ENCODE results near the gene SERPINB2. TPM values are rescaled to one million over a fixed set of nuclear protein-coding genes. Genes with fewer than 3 reads are reported as not detected.
"Not testable (repeated sequence)": the region's sequence is repeated elsewhere in the genome, so short reads cannot be mapped to it uniquely, and the experiment has no call there.

Gene SERPINB2
- total RNA-seq, 1 experiment from 2014 or later, result not detected

DNA sequence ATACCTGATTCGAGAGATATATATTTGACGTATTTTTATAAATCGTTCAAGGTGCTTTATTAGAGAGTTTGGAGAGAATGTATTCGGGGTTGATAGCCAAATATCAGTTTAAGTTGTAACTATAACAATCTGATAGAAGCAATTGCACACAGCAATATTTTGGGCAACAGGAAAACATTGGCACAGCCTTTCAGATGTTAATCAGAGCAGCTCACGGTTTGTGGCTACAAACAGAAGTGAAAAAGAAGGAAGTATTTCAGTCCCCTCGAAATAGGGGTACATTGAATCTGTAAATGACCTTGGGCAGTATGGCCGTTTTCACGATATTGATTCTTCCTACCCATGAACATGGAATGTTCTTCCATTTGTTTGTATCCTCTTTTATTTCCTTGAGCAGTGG, 40.8 kb downstream of the SERPINB2 start (continued):
- TF ChIP-seq JUND (IDR thresholded peaks at IDR 0.05) (no peak), ELF1 (IDR thresholded peaks at IDR 0.05; ENCODE audit: borderline replicate concordance, low read depth) (no peak), RAD21 (IDR thresholded peaks at IDR 0.05; ENCODE audit: low read depth) (no peak), POLR2AphosphoS5 (IDR thresholded peaks at IDR 0.05; ENCODE audit: low read depth, low read length) (no peak)
- TF ChIP-seq, protein P1, sequence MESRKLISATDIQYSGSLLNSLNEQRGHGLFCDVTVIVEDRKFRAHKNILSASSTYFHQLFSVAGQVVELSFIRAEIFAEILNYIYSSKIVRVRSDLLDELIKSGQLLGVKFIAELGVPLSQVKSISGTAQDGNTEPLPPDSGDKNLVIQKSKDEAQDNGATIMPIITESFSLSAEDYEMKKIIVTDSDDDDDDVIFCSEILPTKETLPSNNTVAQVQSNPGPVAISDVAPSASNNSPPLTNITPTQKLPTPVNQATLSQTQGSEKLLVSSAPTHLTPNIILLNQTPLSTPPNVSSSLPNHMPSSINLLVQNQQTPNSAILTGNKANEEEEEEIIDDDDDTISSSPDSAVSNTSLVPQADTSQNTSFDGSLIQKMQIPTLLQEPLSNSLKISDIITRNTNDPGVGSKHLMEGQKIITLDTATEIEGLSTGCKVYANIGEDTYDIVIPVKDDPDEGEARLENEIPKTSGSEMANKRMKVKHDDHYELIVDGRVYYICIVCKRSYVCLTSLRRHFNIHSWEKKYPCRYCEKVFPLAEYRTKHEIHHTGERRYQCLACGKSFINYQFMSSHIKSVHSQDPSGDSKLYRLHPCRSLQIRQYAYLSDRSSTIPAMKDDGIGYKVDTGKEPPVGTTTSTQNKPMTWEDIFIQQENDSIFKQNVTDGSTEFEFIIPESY (IDR thresholded peaks at IDR 0.05; ENCODE audit: extremely low read depth, insufficient replicate concordance, low read length), result no peak

DNA sequence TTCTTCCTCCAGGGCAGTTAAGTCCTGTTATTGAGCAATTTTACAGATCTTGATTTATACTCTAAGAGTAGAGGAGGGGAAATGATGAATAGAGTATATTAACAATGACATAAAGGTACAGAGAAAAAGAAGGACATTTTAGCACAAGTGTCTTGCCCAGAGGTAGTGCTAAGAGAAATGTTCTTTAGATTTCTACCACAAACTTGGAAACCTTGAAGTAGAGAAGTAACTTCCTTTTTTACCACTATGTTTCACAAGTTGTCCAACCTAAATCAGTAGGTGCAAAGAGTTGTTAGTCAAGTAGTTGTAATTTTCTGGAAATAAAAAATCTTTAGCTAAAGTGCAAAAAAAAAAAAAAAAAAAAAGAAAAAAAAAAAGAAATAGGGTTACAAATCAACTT, 41.9 kb downstream of the SERPINB2 start:
- H3K4me3 ChIP-seq (replicated peaks in 1 of 2; ENCODE audit: low read depth in 1 of 2, low read length in 2 of 2); H3K36me3 ChIP-seq (ENCODE audit: control insufficient read depth in 1 of 2, insufficient read depth in 2 of 2, low read length in 2 of 2); H3K4me1 ChIP-seq (ENCODE audit: control insufficient read depth in 1 of 2, insufficient read depth in 2 of 2, low read length in 2 of 2); DNase-seq (ENCODE audit: low read depth, low spot score); H3K79me2 ChIP-seq (ENCODE audit: insufficient read depth, low read length); H3K27me3 ChIP-seq (ENCODE audit: insufficient read depth, low read length); H4K20me1 ChIP-seq (ENCODE audit: insufficient read depth); BruUV-seq (replicated peaks); CTCF ChIA-PET; H3K9me2 ChIP-seq (ENCODE audit: insufficient read depth); H3K9ac ChIP-seq (ENCODE audit: low read length); POLR2A ChIA-PET; H3K27ac ChIP-seq (ENCODE audit: low read depth, low read length); H3K4me2 ChIP-seq (ENCODE audit: low read length); H3K9me3 ChIP-seq (ENCODE audit: control insufficient read depth in 1 of 2, insufficient read depth in 1 of 2, low read depth in 1 of 2, low read length in 2 of 2); ATAC-seq; RAD21 ChIA-PET (ENCODE audit: low non-redundant PET in 1 of 2, low total read pairs in 2 of 2, uncharacterized antibody in 2 of 2, unreplicated experiment in 2 of 2); intact Hi-C loops (cut with micrococcal nuclease); H2AFZ ChIP-seq (ENCODE audit: low read depth, low read length, poor library complexity, severe bottlenecking): not testable (repeated sequence)

DNA sequence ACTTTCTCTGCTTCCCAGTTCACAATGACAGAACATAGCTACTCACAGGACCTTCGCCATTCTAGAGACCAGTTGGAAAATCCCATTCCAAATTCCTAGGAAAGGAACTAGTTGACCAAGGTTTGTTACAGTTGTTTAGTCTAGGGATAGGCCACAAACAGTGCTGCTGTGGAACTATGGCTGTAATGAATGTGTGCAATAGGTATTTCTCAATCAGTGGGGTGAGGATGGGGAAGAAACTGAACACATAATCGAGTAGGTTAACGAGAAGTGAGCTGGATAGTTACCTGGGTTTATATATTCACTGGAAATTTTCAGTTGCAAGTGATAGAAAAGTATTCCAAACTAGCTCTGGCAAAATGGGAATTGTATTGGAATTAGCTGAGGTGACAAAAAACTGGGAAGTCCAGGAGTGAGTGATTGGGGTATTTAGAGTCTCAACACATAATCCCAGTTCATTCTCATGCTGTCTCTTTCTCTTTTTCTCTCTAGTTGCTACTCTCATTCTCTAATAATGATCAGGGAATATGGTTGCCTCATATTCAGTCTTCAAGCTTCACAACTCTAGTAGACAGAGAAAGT, 43.4 kb downstream of the SERPINB2 start:
- ATAC-seq (no peak), DNase-seq (ENCODE audit: low read depth, low spot score) (no peak)
- Histone ChIP-seq H3K4me2 (ENCODE audit: low read length) (no peak overlapping the region), H3K4me1 (ENCODE audit: control insufficient read depth in 1 of 2, insufficient read depth in 2 of 2, low read length in 2 of 2) (peaks cover 0 to 3% of the 10 kb centered on the region in 2 experiments; a peak in 1 of 4 replicates), H3K9me3 (ENCODE audit: control insufficient read depth in 1 of 2, insufficient read depth in 1 of 2, low read depth in 1 of 2, low read length in 2 of 2) (no peaks in the 10 kb centered on the region), H3K79me2 (ENCODE audit: insufficient read depth, low read length) (no peaks in the 10 kb centered on the region), H3K9ac (ENCODE audit: low read length) (no peak overlapping the region), H3K4me3 (replicated peaks in 1 of 2; ENCODE audit: low read depth in 1 of 2, low read length in 2 of 2) (no peak overlapping the region), H4K20me1 (ENCODE audit: insufficient read depth) (no peaks in the 10 kb centered on the region), H3K9me2 (ENCODE audit: insufficient read depth) (no peaks in the 10 kb centered on the region), H3K36me3 (ENCODE audit: control insufficient read depth in 1 of 2, insufficient read depth in 2 of 2, low read length in 2 of 2) (no peaks in the 10 kb centered on the region), H2AFZ (ENCODE audit: low read depth, low read length, poor library complexity, severe bottlenecking) (no peak overlapping the region), H3K27me3 (ENCODE audit: insufficient read depth, low read length) (no peaks in the 10 kb centered on the region), H3K27ac (ENCODE audit: low read depth, low read length) (no peak overlapping the region)
- ChIA-PET RAD21 (ENCODE audit: low non-redundant PET in 1 of 2, low total read pairs in 2 of 2, uncharacterized antibody in 2 of 2, unreplicated experiment in 2 of 2) (no interaction called here), CTCF (no interaction called here), POLR2A (no interaction called here)
- BruUV-seq (replicated peaks), result no TSS peak
- TF ChIP-seq POLR2AphosphoS5 (IDR thresholded peaks at IDR 0.05; ENCODE audit: low read depth, low read length), result no peak
- no peak for TF ChIP-seq EGR1 (IDR thresholded peaks at IDR 0.05; ENCODE audit: low read depth)
- TF ChIP-seq RAD21 (IDR thresholded peaks at IDR 0.05; ENCODE audit: low read depth), result no peak
- TF ChIP-seq EZH2 (IDR thresholded peaks at IDR 0.05), result no peak
- TF ChIP-seq, protein P2, sequence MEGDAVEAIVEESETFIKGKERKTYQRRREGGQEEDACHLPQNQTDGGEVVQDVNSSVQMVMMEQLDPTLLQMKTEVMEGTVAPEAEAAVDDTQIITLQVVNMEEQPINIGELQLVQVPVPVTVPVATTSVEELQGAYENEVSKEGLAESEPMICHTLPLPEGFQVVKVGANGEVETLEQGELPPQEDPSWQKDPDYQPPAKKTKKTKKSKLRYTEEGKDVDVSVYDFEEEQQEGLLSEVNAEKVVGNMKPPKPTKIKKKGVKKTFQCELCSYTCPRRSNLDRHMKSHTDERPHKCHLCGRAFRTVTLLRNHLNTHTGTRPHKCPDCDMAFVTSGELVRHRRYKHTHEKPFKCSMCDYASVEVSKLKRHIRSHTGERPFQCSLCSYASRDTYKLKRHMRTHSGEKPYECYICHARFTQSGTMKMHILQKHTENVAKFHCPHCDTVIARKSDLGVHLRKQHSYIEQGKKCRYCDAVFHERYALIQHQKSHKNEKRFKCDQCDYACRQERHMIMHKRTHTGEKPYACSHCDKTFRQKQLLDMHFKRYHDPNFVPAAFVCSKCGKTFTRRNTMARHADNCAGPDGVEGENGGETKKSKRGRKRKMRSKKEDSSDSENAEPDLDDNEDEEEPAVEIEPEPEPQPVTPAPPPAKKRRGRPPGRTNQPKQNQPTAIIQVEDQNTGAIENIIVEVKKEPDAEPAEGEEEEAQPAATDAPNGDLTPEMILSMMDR (IDR thresholded peaks at IDR 0.05 in 2 of 3, conservative IDR thresholded peaks at IDR 0.05 in 1 of 3; ENCODE audit: borderline replicate concordance in 1 of 3, insufficient read depth in 1 of 3, low read depth in 2 of 3, low read length in 2 of 3), result no peak
- no peak for TF ChIP-seq YY1 (IDR thresholded peaks at IDR 0.05; ENCODE audit: extremely low read depth, insufficient replicate concordance, low read depth, low read length)
- TF ChIP-seq, protein P3, sequence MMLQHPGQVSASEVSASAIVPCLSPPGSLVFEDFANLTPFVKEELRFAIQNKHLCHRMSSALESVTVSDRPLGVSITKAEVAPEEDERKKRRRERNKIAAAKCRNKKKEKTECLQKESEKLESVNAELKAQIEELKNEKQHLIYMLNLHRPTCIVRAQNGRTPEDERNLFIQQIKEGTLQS (IDR thresholded peaks at IDR 0.05), result no peak
- TF ChIP-seq JUND (IDR thresholded peaks at IDR 0.05), result no peak
- no peak for TF ChIP-seq CEBPB (IDR thresholded peaks at IDR 0.05; ENCODE audit: low read depth)
- TF ChIP-seq EZH2phosphoT487 (IDR thresholded peaks at IDR 0.05; ENCODE audit: borderline replicate concordance), result no peak
- intact Hi-C loops (cut with micrococcal nuclease), result no loop called here
